Hematopoietic multipotent progenitor cell treated with erythropoietin and hydrocortisone succinate and interleukin-3 and kit ligand, for 4 days (in vitro differentiated cells): Measurements from ENCODE around the gene ARHGAP8.

Experiments
- DNase-seq: peaks from one replicate; pipeline ENCODE4 v3.0.0-alpha.2; 2015

The ARHGAP8 gene

DNA sequence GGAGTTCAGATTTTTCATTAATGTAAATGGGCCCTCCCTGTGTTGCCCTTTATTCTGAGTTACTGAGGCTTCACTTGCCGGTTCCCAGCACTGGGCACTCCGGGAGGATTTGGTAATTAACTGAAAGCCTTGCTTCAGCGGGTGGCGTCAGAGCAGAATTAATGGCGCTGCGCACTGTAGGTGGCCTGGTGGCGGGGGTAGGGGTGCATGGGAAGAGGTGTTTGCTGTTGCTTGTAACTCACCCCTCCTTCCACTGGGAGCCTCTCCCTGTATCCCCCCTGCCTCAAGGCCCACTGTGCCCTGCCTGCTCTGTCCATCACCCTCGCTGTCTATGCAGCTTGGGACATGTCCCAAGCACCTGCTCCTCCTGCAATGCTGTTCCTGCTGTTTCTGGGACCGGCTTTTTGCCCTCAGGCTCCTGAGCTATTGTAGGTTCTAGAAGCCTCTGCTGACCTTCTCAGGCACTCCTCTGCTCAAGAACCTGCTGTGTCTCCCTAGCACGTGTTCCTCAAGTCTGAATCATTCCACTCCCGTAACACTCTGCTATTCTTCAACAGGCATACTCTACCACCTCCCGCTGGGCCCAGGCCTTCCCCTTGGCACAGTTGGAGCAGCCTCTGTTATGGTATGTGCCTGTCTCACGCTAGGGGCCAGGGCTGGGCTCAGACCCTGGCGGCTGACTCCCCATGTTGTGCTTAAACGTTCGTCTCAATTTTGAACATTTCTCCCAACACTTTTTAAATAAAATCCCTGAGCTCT is 24.4 kb downstream of the ARHGAP8 start:
- no peak for DNase-seq

DNA sequence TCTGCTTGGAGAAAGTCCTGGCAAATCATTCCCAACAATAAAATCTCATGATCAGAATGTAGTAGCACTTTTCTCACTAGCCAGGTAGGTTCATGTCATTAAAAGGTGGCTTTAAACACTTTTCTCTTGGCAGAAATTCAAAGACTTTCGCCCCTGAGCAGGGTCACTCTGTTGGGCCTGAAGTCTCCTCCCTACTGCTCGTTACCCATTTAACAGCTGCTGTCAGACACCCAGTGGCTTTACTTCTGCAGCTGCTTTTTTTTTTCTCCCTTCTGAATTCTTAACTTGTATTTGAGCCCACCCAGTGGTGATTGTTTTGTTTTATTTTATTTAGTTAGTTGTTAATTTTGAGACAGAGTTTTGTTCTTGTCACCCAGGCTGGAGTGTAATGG is 25.0 kb downstream of the ARHGAP8 start:
- DNase-seq: no peak

DNA sequence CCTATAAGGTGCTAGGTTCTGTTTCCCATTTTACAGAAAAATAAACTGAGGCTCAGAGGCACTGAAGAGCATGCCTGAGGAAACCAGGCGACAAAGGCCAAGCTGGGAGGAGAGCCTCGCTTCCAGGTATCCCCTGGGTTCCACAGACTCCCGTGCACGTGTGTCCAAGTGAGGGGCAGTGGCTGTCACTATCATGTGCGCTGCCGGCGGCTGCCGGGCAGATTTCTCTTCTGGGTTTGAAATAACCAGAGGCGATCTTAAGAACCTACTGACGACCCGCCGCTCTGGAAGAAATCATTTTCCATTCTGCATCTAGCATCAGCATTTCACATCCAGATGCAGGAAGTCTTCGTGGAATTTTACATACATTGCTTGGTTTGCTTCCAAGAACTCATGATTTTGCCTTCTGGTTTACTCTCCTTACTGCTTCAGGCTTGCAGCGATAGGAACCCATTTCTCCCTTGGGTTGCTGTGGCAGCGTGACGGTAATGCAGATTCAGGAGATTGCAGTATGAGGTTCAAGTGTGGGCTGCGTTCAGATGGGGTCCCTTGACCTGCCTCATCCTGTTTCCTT is 28.6 kb downstream of the ARHGAP8 start:
- DNase-seq: no peak

DNA sequence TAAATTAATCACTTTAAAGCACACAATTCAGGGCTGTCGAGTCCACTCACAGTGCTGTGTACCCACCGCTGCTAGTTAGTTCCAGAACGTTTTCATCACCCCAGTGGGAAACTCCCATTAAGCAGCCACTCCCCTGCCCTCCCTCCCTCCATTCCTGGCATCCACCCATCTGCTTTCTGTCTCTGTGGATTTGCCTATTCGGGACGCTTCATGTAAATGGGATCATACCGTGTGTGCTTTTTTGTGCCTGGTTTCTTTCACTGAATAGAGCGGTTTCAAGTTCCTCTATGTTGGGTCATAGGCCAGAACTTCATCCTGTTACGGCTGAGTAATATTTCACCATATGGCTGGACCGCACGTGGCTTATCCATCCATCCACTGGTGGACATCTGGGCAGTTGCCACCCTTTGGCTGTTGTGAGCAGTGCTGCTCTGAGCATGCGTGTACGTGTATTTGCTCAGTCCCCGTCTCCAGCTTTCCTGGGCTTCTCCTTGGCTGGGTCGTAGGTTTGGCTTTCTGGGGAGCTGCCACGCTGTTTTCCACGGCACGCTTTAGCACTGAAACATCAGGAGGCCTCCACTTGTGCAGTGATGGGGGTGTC is 30.1 kb downstream of the ARHGAP8 start:
- DNase-seq: no peak

DNA sequence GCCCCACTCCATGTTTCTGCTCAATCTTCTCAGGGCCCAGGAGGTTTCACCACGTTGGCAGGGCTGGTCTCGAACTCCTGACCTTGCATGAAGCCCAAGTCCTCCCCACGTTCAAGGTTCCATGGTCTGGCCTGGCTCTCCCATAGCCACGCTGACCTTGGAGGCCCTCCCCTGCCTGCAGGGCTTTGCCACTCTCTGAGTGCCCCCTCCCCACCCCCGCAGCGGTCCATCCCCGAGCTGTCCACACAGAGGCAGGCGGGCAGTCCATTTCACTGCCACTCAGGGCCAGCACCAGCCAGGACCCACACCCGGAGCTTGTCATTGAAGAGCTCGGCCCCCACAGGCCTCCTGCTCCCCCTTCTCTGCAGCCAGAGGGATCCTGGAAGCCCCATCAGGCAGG is 30.7 kb downstream of the ARHGAP8 start:
- no peak for DNase-seq

DNA sequence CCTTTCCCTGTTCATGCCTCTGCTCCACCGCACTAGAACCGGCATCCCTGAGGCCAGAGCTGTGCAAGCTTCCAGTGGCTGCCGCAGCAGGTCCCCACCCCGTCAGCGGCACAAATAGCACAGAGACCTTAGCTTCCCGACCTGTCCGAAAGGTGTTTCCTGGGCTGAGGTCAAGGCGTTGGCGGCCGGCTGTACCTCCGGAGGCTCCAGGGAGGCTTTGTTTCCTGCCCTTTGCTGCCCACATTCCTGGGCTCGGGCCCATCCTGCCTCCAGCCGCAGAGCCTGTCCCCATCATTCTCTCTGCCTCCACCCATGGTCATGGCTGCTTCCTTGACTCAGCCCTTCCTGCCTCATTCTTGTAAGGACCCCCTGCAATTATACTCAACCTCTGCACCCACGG is 31.2 kb downstream of the ARHGAP8 start:
- DNase-seq: no peak

DNA sequence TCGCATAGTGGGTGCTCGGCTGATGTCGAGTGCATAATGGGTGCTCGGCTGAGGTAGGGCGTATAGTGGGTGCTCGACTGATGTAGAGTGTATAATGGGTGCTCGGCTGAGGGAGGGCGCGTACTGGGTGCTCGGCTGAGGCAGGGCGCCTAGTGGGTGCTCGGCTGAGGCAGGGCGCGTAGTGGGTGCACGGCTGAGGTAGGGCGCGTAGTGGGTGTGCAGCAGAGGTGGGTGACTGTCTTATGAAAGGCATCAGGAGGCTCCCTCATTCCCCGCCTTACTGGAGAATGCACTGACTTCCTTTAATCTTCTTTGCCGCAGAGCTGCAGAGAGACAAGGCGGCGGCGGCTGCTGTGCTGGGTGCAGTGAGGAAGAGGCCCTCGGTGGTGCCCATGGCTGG is 33.8 kb downstream of the ARHGAP8 start:
- no peak for DNase-seq

DNA sequence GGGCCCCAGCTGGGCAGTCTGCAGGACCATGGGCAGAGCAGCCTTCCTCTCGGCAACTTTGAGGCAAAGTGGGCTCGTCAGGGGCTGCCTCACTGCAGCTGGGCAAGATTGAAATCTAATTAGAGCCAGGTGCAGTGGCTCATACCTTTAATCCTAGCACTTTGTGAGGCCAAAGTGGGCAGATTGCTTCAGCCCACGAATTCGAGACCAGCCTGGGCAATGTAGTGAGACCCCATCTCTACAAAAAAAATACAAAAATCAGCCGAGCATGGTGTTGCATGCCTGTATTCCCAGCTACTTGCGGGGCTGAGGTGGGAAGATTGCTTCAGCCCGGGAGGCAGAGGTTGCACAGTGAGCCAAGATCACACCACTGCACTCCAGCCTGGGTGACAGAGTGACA is 34.2 kb downstream of the ARHGAP8 start:
- no peak for DNase-seq

DNA sequence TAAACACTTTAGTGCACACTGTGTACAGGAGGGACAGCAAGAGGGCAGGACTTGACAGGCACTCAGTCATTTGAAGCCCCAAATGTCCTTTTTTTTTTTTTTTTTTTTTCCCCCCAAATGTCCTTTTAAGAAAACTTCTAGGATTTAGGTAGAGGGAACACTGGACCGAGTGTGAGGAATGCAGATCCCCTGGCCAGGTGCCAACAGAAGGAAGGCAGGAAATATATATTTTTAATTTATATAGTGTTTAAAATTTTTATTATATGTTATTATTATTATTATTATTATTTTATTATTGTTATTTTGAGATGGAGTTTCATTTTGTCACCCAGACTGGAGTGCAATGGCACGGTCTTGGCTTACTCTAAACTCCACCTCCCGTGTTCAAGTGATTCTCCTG is 35.5 kb downstream of the ARHGAP8 start:
- no peak for DNase-seq

DNA sequence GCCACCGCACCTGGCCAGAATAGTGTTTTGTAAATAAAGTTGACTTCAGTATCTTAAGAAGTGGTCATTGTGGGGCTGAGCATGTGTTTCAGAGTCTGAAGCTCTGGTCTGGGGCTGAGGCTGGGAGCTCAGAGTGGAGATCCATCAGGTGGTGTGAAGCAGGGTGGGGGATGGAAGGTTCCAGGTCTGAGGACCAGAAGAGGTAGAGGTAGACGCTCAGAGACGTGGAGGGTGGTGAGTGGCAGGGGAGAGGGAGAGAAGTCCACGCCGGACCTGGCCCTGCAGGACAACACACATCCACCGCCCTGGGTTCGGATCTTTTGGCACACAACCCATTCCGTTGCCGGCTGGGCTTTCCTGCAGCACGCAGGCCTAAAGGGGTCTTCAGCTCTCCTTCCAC is 40.7 kb downstream of the ARHGAP8 start:
- no peak for DNase-seq

DNA sequence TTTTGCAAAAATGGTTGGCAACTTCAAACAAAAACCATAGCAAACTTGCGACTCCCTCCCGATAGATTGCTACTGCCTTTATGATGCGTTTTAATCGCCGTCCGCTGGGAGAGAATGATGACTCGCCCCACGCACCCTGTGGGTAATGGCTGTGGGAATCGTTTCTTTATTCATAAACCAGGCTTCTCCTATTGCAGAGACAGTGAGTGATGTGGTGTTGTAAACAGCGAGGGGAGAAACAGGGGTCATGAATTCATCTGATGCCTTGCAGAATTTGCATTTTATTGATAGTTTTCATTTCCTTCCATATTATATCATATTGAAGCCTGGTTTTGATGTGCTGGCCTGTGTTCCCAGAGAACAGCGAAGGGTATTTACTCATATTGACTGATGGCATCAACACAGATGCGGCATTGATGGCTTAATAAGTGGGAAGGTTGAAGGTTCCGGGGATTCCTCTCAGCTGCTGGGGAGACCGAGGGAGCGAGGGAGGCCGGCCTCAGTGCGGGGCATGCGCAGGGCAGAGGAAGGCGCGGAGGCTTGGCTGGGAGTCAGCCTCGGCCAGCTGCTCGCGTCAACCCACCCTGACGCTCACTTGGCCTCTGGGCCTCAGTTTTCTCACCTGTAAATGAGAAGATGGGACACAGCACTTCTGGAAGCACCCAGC is 41.3 kb downstream of the ARHGAP8 start:
- no peak for DNase-seq

DNA sequence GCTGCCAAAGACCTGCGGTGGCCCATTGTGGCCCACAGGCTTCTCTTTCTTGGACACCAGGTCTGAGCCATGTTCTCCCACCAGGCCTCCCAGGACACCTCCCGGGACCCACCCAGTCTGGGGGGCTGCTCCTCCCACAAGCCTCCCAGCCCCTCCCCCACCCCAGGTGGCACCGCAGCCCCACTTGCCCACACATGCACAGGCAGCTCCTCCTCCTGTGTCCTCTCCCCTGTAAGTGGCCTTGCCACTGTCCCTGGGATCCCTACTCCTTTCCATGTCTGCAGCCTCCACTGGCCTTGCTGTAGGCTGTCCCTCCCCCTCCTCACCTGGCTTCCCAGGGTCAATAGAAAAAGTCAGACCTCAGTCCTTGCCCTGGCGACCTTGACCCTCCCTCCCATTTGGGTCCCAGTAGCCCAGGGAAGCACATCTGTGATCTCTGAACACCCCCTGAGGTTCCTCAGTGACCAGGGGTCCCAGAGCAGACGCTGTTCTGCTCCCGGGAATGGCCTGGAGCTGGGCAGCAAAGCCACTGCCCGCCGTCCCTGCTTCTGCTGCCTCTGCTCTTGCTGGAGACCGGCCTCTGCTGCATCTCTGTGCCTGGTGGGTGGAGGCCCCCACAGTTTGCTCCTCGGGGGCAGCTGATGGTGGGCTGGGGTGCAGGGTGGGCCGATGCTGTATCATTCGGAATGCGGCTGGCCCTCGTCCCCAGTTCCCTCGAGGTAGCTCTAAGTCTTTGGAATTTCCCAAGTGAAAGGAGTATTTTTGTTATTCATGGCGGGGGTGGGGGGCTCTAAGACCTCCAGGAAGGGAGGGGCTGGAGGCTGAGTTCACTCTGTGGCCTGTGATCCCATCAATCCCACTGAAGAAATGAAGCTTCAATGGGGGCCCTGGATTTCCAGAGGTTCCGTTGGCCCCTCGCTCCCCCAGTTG is 43.6 kb downstream of the ARHGAP8 start:
- no peak for DNase-seq

DNA sequence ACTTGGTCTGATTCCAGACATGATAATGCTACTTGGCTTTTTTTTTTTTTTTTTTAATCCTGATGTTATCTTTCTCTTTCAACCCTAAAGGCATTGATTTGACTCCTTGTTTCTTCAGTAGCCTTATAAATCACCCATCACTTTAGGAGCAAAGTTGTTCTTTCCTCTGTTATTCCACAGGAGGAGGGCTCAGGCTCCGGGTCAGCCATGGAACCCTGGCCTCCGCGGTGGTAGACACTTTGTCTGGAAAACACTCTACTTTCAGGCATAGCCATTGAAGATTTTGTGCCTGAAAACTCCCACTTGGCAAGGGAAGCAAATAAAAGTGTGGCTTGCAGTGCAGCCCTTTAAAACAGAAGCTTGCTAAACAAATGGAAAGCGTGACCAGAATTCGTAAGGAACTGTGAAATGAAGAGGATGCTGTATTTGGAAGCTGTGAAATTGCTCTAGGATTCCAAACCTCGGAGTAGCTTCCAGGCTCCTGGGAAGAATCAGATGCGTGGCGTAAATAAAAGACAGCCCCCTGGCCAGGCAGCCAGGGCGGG is 44.9 kb downstream of the ARHGAP8 start:
- DNase-seq: no peak

DNA sequence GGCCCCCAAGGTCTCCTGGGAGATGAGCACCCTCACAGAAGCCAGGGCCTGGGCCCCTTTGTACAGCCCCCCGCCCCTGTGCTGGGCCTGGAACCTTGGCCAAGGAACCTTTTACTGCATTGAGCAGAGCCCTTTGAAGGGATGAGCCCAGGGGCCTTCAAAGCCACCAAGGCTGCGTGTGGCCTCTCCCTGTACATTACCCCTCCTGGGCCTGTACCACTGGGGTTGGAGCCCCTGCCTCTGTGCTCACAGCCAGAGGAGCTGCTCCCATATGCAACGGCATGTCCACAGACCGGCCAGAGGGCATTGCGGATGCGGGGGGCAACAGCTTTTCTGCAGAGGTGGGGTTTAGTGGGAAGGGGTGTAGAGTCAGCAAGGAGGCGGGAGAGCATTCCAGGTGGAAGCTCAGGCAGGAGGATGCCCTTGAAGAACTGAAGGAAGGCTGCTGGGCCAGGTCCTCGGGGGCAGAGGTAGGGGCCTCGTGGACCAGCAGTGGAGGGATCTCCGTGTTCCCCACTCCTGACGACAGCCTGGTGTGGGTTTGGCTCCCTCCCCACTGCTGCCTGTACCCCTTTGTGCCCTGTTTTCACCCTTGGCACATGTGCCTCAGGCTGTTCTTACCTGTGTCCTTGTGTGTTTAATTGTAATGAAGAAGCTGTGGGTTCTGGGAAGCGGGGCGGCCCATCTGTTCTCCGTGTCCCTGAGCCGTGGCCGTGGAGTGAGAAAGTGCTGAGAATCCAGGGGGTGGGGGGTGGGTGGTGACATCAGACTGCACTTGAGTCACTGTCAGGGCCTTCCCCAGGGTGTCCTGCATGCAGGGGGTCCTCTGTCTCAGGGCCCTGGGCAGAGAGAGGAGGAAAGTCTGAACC is 46.9 kb downstream of the ARHGAP8 start:
- DNase-seq: no peak

DNA sequence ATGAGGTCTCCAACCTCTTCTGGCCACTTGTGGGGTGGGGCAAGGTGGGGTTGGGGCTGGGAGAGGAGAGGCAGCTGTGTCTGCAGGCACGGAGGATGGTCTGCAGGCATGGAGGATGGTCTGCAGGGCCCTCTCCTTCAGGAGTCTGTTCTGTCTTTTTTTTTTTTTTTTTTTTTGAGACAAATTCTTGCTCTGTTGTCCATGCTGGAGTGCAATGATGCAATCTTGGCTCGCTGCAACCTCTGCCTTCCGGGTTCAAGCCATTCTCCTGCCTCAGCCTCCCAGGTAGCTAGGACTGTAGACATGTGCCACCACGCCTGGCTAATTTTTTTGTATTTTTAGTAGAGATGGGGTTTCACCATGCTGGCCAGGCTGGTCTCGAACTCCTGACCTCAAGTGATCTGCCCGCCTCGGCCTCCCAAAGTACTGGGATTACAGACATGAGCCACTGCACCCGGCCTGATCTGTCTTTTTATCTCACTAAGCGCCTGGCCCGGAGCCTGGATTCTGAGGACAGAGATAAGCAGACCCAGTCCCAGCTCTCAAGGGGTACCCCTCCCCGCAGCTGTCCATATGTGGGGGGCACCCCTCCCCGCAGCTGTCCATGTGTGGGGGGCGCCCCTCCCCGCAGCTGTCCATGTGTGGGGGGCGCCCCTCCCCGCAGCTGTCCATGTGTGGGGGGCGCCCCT is 47.7 kb downstream of the ARHGAP8 start:
- DNase-seq: peak; percentile 59

DNA sequence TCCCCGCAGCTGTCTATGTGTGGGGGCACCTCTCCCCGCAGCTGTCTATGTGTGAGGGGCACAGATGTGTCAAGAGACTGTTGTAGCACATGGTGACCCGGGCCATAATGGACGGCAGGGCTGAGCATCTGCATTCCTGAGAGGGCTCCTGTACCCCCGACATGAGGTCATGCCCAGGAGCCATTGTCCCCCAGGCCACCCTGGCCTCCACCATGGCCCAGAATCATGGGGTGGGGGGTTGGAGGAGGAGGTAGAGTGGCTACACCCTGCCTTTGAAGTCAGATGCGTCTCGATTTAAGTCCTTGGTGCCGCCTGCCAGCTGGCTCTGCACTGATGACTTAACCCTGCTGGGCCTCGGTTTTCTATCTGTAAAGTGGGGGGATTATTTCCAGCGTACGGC is 49.1 kb downstream of the ARHGAP8 start:
- no peak for DNase-seq

DNA sequence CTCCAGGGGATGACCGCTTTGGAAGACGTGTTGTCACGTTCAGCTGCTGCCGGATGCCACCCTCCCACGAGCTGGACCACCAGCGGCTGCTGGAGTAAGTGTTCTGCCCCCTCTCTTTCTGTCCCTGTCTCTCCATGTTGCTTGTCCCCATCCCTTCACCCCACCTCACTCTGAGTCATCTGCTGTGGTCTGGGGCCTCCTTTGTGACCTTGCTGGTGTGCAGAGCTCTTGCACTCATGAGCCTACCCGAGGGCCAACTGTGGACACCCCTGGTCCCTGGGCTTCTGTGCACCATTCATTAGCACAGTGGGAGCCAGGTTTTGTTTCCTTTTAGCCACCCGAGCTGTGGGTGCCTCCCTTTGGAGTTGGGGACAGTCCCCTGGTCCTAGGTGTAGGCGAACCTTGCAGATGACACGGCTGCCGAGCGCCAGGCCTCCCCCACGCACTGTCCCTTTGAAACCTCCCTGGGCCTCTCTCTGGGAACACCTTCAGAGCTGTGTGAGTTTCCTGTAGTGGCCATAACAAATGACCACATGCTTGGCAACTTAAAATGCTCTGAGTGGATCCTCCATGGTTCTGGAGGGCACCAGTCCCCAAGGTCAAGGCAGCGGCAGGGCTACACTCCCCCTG is 49.8 kb downstream of the ARHGAP8 start:
- no peak for DNase-seq

DNA sequence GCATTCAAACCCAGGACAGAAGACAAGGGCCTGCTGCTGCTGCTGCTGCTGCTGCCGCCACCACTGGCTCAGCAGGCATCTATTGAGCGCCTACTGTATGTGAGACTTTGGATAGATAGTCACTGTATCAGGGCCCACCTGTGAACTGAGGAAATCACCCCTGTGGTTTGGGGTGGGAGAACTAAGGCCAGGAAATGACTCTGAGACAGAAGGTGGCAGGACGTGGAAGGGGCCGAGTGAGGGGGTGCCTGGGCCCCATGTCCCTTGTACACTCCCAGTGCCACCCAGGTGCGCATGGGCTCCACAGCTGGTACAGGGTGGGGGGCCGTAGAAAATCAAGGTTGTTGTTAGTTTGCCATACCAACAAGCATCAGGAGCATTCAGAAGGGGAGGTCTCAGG is 50.6 kb downstream of the ARHGAP8 start:
- no peak for DNase-seq

DNA sequence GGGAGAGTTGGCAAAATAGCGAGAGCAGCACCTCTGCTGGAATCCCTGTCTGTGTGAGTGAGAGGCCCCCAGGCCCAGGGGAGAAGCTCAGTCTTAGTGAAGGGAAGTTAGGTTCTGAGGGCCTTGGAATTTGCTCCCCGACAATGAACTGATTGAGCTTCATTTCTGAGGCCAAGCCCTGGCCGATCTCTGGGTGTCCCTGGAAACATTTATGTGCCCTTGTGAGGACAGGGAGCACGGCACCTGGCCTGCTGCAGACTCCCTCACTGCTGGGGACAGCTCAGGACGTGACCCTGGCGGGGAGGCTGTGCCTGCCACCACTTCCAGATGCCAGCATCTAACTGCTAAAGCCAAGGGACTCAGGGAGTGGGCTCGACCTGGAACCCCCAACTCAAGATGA is 52.0 kb downstream of the ARHGAP8 start:
- no peak for DNase-seq

DNA sequence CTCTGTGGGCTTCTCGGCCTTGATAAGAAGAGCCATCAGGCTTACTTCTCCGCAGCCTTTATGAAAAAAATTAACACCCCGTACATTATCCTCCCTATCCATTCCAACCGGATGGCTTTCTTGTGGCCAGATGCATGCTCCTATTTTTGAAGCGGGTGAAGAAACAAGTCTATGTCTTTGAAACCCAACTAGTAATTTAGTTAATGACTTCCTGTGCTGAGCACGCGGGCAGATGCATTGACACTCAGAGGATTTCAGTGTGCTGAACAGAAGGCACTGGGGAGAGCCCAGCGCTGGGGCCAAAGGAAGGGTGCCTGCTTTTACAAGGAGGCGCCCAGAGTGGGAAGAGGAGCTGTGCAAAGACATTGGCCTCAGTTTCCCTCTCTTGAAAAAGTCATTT is 53.3 kb downstream of the ARHGAP8 start:
- no peak for DNase-seq

DNA sequence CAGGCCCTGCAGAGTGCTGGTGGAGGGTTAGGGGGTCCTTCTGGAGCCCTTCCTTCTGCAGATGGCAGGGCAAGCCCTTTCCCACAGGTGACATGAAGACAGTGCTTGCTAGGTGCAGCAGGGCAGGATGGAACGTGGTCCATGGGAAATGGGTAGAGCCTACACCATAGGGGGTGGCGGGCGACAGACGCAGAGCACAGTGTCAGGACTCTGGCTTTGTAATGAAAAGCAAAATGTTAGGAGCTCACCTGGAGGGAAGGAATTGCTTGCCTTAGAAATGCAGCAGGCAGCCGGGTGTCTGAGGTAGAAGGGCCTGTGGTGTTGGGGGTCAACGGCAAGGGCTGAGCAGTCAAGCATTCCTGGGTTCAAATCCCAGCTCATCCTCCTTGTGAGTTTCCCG is 54.9 kb downstream of the ARHGAP8 start:
- DNase-seq: no peak
